Measurements from ENCODE around the gene SORCS3. TPM values are rescaled to one million over a fixed set of nuclear protein-coding genes. Genes with fewer than 3 reads are reported as not detected.

Gene SORCS3
- total and polyA plus RNA-seq, 2 of the 4 experiments (the other 2 are of a cell fraction), result not detected

DNA sequence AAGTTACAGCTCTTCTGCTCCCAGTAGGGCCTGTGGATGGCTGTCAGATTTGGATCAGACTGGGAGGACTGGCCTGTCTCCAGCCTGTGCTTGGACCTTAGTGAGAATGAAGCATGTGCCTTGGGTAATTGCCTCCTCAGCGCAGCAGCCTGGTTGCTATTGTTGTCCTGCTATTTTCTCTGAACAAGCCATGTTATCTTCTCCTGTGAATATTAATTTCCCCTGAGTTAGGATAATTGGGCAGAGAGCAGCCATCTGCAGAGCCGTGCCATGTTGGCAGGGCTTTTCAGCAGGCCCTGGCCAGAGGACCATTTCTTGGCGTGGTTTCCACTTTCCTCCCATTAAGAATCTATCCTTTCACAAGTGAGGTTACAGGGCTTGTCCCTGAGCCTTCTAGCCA is 497.3 kb downstream of the SORCS3 start:
- no peak overlapping the region for H3K18ac ChIP-seq (ENCODE audit: low read depth, low read length)
- ATAC-seq (ENCODE audit: low read depth) (no peak), DNase-seq (no peak)
- BruUV-seq (replicated peaks), result no TSS peak
- no peak overlapping the region for H3K4me2 ChIP-seq (ENCODE audit: low read depth, low read length)
- no peak overlapping the region for H3K27ac ChIP-seq (ENCODE audit: insufficient read depth, low read length)
- ChIA-PET POLR2A (ENCODE audit: unreplicated experiment) (no interaction called here), CTCF (no interaction called here)
- H2AK9ac ChIP-seq (replicated peaks; ENCODE audit: low read depth, low read length, poor library complexity), result no peak overlapping the region
- no peaks in the 10 kb centered on the region for H3K4me1 ChIP-seq (ENCODE audit: control insufficient read depth, insufficient read depth, low read length)
- H3K14ac ChIP-seq (replicated peaks; ENCODE audit: low read depth, low read length), result no peak overlapping the region
- no peak overlapping the region for H2BK5ac ChIP-seq (ENCODE audit: low read depth, low read length, poor library complexity, severe bottlenecking)
- no peaks in the 10 kb centered on the region for H3K36me3 ChIP-seq (ENCODE audit: control insufficient read depth, insufficient read depth, low read length)
- TF ChIP-seq FOS (IDR thresholded peaks at IDR 0.05; ENCODE audit: low read depth, low read length), result no peak
- no peak for TF ChIP-seq BHLHE40 (IDR thresholded peaks at IDR 0.05; ENCODE audit: low read depth, low read length)
- TF ChIP-seq CEBPB (IDR thresholded peaks at IDR 0.05; ENCODE audit: low read depth, low read length), result no peak
- TF ChIP-seq MXI1 (IDR thresholded peaks at IDR 0.05; ENCODE audit: borderline replicate concordance, low read depth, low read length), result no peak
- TF ChIP-seq RAD21 (IDR thresholded peaks at IDR 0.05; ENCODE audit: low read length), result no peak
- TF ChIP-seq, protein P1, sequence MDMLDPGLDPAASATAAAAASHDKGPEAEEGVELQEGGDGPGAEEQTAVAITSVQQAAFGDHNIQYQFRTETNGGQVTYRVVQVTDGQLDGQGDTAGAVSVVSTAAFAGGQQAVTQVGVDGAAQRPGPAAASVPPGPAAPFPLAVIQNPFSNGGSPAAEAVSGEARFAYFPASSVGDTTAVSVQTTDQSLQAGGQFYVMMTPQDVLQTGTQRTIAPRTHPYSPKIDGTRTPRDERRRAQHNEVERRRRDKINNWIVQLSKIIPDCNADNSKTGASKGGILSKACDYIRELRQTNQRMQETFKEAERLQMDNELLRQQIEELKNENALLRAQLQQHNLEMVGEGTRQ (IDR thresholded peaks at IDR 0.05; ENCODE audit: low read depth, low read length), result no peak
- no peak for TF ChIP-seq MAZ (IDR thresholded peaks at IDR 0.05; ENCODE audit: borderline replicate concordance, low read depth, low read length)
- TF ChIP-seq, protein P2, sequence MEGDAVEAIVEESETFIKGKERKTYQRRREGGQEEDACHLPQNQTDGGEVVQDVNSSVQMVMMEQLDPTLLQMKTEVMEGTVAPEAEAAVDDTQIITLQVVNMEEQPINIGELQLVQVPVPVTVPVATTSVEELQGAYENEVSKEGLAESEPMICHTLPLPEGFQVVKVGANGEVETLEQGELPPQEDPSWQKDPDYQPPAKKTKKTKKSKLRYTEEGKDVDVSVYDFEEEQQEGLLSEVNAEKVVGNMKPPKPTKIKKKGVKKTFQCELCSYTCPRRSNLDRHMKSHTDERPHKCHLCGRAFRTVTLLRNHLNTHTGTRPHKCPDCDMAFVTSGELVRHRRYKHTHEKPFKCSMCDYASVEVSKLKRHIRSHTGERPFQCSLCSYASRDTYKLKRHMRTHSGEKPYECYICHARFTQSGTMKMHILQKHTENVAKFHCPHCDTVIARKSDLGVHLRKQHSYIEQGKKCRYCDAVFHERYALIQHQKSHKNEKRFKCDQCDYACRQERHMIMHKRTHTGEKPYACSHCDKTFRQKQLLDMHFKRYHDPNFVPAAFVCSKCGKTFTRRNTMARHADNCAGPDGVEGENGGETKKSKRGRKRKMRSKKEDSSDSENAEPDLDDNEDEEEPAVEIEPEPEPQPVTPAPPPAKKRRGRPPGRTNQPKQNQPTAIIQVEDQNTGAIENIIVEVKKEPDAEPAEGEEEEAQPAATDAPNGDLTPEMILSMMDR (conservative IDR thresholded peaks at IDR 0.05; ENCODE audit: low read depth, low read length), result no peak
- no peak for TF ChIP-seq SMC3 (IDR thresholded peaks at IDR 0.05; ENCODE audit: low read depth, low read length)
- TF ChIP-seq RFX5 (IDR thresholded peaks at IDR 0.05; ENCODE audit: low read depth, low read length), result no peak
- no peak for TF ChIP-seq CHD1 (IDR thresholded peaks at IDR 0.05; ENCODE audit: low read depth, low read length)
- TF ChIP-seq POLR2A (IDR thresholded peaks at IDR 0.05; ENCODE audit: low read depth, low read length), result no peak
- TF ChIP-seq, protein P3, sequence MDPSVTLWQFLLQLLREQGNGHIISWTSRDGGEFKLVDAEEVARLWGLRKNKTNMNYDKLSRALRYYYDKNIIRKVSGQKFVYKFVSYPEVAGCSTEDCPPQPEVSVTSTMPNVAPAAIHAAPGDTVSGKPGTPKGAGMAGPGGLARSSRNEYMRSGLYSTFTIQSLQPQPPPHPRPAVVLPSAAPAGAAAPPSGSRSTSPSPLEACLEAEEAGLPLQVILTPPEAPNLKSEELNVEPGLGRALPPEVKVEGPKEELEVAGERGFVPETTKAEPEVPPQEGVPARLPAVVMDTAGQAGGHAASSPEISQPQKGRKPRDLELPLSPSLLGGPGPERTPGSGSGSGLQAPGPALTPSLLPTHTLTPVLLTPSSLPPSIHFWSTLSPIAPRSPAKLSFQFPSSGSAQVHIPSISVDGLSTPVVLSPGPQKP (IDR thresholded peaks at IDR 0.05; ENCODE audit: borderline replicate concordance, low read depth, low read length), result no peak
- TF ChIP-seq RCOR1 (IDR thresholded peaks at IDR 0.05; ENCODE audit: insufficient replicate concordance, low read length), result no peak
- TF ChIP-seq NFE2L2 (IDR thresholded peaks at IDR 0.05; ENCODE audit: low read depth, low read length), result no peak
- H3K23ac ChIP-seq (ENCODE audit: low read depth, low read length), result no peak overlapping the region
- no peak overlapping the region for H3K4me3 ChIP-seq (ENCODE audit: insufficient read depth, low read depth, low read length)
- no CpG with 5 or more reads among the region's 3 CpGs for WGBS, 2 experiments (ENCODE audit: extremely low coverage in 2 of 2, insufficient read length in 1 of 2)
- H3K9ac ChIP-seq (ENCODE audit: low read depth, low read length), result no peak overlapping the region
- dilution Hi-C loops (cut with HindIII; ENCODE audit: low sequenced_read_pairs, unreplicated experiment) (no loop called here), in situ Hi-C loops (cut with MboI; ENCODE audit: low sequenced_read_pairs) (no loop called here), intact Hi-C loops (cut with micrococcal nuclease) (no loop called here)
- no peak overlapping the region for H4K91ac ChIP-seq (ENCODE audit: insufficient read depth, low read depth, low read length)
- H2BK120ac ChIP-seq (ENCODE audit: low read depth, low read length), result no peak overlapping the region
- H2BK20ac ChIP-seq (ENCODE audit: low read depth, low read length), result no peak overlapping the region
- H3K9me1 ChIP-seq (ENCODE audit: insufficient read depth, low read length), result no peaks in the 10 kb centered on the region
- H3K56ac ChIP-seq (ENCODE audit: extremely low read depth, insufficient read depth, low read length), result no peak overlapping the region
- no peak overlapping the region for H2AK5ac ChIP-seq (ENCODE audit: low read depth, low read length)
- H4K20me1 ChIP-seq (ENCODE audit: insufficient read depth, low read length), result no peaks in the 10 kb centered on the region
- H4K5ac ChIP-seq (ENCODE audit: low read depth, low read length), result no peak overlapping the region
- no peaks in the 10 kb centered on the region for H3K79me1 ChIP-seq (ENCODE audit: low read depth in 1 of 2, low read length in 2 of 2)
- H3K9me3 ChIP-seq (ENCODE audit: control insufficient read depth, insufficient read depth, low read length), result peaks cover 8% of the 10 kb centered on the region
- H3K4ac ChIP-seq (ENCODE audit: low read depth, low read length), result no peak overlapping the region
- H2BK15ac ChIP-seq (ENCODE audit: low read depth, low read length), result no peak overlapping the region
- no peak overlapping the region for H4K8ac ChIP-seq (ENCODE audit: low read depth in 2 of 2, low read length in 2 of 2)
- no peaks in the 10 kb centered on the region for H3K27me3 ChIP-seq (ENCODE audit: control insufficient read depth, insufficient read depth, low read length)
- no peak overlapping the region for H2AFZ ChIP-seq (replicated peaks; ENCODE audit: low read length, poor library complexity)

Measured in IMR-90 (cell line).